ENCODE results near the gene CCDC89.

CCDC89 gene

DNA sequence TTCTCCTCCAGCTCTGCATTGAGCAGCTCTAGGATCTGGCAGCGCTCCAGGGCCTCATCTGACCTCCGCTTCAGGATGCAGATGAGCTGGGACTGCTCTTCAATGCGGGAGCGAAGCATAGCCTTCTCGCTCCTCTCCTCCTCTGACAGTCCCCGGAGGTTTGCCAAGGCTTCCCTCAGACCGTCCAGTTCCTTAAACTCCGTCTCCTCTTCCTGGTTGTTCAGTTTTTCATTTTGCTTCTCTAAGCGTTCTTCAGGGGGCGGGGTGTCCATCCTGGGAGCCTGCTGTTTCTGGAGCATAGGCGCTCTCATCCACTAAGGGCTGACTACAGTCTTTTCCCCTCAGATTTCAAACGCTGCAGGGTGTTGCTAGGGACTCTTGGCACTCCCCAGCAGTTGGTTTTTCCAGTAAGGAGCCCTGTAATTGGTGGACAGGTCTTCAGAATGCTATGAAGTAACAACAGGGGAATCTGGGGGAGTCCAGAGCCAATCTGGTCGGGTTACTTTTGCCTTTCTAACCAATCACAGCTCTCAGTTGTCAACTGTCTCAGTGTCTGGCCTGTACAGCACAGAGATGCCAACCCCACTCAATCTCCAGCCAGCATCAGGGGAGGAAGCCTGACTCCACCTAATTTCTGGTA lies at the start of gene CCDC89:
TSS of gene CCDC89 (minus strand) at position 376 of the 640 bp plus-strand sequence. CDS start at position 311, 65 bp downstream.
- DNase-seq (ENCODE audit: low read depth in 3 of 3), result no peak

DNA sequence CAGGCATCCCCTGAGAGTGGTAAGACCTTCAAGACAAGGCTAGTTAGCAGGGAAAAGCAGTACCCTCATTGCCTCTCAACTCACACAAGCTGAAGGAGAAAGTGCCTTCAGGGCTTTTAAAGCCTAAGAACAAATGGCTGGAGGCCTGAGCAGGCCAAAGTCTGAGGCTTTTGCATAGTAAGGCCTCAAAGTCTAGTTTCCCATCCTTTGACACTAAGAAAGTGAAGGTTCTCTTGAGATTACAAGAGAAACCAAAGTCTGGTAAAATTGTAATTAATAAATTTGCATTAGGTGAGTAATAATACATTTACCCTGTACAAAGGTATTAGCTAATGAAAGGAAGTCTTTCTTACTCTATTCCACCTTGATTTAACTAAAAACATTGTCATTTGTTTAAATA lies 47.0 kb upstream of the CCDC89 start:
- no peak for DNase-seq (ENCODE audit: low read depth in 3 of 3)

DNA sequence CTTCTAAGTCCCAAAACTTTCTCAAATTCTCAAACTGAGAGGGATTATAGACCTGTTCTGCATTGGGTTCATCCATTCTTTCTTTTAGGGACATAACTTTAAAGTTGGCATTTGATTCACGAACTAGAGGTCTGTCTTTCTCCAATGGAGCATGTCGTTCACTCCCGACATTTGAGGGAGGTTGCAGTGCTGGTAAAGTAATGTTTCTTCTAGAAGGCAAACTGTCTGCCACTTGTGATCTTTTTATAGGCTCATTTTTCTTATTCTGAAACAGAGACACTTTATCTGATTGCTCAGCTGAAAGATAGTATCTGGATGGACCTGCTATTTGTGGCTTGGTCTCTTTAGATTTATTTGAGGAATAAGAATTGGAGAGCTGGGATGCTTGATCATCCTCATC lies 40.4 kb upstream of the CCDC89 start:
- DNase-seq (ENCODE audit: low read depth in 3 of 3), result no peak

DNA sequence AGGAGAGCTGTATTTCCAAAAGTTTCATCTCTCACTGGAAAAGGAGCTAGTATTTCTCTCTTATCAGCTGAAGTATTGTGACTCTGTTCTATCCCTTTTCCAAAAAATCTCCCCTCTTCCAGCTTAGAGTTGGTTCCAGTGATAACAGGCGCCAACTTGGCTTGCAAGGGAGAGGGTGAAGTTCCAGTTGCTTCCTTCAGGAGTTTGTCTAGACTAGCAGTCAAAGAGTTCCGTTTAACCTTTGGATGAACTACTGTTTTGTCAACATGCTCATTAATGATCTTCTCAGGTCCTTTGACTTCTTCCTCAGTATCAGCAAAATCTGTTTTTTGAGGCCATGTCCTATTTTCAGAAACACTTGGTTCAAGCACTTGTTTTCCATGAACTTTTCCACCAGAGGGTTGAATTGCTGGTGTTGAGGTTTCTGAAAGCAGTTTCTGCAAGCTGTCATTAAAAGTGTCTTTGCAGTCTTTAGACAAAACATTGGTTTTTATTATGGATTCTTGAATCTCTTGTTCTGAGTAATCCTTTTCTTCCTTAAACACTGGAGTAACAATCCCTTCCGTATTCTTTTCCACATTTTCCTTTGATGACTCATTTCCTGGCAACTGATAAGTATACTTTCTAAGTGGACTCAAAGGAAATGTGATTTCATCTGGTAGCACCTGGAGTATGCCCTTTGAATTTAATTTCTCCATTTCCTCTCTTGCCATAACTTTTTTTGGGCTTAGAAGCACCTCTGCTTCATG lies 39.7 kb upstream of the CCDC89 start:
- no peak for DNase-seq (ENCODE audit: low read depth in 3 of 3)

DNA sequence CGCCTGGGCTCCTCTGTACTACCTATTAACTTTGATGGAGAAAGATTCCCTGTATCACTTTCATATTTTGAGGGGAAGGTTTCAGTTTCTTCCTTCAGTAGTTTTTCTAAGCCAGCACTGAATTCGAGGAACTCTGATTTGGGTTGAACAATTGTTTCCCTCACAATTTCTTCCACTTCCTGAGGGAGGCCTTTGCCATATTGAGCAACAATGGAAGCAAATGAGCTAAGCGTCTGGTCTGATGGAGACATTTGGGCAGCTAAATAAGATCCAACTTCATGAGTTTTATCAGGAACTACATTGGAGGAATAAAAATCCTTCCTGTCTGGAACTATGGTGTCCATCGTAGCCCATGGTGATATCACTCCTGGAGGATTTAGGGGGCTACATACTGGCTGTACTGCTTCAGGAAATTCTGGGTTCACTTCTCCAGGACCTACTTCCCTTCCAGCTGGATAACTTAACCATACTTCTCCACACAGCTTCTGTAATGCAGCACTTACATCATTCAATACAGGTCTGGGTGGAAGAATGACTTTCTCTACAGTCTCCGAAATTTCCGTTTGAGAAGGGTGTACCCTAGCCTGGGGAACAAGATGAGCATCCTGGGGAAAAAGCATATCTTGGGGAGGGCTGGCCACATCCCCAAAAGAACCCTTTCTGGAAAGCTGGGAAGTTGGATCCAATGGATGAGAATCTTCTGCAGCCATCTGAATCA lies 38.9 kb upstream of the CCDC89 start:
- DNase-seq (ENCODE audit: low read depth in 3 of 3), result no peak

DNA sequence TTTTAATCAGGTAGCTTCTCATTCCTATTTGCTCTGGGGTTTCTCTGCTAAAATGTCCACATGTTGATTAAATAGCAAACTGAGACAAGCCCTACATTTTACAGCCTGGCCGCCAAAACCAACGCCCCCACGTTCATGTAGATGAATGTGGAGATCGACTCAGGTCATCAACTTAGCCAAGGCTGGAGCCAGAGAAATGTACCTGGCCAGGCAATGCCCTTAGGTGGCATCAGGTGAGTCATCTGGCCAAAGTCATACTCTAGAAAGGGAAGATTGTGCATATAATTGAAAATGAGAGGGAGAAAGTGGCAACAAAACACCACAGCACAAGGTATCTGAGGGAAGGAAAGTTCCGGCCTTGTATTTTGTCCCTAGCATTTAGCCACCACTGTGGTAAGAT lies 37.1 kb upstream of the CCDC89 start:
- DNase-seq (ENCODE audit: low read depth in 3 of 3), result no peak

DNA sequence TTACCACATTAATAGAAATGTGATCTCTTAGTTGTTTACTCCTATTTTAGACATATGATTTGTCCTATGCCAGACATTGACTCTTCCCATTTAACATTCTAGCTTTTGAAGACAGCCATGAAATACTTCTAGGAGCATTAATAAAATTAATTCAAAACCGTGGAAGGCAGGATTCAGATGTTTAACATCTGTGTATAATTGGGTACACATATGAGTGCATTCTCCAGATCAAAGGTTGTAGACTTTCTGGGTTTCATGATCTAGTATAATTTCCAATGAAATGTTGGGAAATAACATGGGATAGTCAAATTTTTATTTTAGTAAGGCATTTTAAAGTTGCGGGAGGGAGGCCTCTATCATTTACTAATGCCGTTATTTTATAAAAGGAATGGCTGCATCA lies 35.2 kb upstream of the CCDC89 start:
- no peak for DNase-seq (ENCODE audit: low read depth in 3 of 3)

DNA sequence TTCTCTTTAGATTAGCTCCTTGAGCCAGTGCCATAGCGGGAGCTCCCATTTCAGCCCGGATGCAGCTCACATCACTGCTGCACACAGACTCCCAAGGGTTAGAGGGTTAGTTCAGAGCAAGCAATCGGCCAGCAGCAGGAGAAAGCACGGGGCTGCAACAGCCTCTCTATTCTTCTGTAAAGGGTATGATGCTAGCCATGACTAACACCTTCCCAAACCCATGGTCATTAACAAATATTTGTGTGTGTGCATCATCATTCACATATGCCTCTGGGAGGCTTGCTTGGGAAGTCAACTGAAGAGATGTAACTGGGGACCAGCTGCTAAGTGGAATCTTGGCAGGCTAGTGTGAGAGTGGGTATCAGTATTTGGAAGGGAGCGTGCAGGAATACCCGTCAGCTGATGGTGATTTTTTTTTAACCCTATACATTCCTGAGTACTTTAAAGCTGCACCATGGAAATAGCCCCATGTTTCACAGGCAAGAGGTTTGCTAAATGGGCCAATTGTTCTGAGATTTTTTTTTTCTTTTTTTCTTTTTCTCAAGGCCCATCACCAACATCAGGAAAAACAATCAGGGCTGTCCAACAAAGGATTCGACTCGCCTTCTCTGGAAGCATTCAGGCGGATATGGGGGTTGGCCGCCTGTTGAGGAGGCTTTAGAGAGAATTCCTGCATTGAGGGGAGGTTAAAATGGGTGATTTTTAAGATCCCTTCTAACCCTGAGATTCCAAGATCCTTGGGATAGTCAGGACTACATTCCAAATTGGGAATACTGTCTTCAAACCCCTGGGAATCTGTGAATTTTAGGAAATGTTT lies 33.2 kb upstream of the CCDC89 start:
- DNase-seq (ENCODE audit: low read depth in 3 of 3), result no peak

DNA sequence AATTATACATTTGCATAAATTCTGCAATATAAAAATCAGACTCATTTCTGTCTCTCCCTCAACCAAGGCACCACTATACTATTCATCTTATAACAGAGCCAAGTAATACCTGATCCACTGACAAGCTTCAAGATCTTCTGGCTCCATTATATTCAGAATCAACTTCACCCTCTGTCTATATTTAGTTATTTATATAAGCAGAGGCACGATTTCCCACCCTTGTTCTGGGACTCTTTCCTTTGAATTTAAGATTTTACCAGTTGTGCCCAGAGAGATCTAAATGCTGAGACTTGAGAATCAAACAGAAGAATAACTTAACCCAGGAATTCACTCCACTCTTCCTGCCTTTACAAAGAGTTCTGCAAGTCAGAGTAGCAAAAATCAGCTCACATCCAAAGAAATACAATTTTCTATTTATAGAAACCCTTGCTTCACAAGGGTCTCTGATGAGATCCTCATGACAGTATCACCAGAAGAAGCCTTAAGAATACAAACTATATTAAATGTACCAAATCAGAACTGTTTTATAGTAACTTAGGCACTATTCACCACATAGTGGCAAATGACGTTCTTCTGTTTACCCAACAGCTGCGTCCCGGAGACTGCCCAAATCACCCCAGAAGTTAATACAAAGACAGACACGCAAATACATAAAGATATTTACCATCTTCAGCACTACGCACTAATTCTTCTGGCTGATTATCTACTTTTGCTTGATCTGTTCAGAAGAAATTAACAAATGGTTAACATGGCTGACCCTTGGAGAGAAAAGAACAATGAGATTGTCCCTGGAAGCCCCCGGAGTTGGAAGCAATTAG lies 32.3 kb upstream of the CCDC89 start:
- no peak for DNase-seq (ENCODE audit: low read depth in 3 of 3)

DNA sequence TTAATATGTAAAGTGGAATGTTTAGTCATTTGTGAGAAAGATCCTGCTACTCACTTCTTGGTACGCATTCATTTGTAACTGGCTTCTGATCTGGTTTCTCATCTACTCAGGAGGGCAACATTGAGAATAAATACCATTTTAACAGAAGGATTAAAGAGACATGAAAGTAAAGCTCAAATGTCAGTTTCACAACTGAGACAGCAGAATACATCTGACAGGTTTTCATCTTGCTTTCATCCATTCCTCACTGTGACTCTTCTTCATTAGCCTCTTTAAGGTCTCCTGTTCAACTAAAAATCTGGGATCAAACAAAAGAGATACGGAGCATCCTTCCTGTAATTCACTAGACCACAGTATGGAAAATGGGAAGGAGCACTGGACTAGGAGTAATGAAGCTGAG lies 31.4 kb upstream of the CCDC89 start:
- DNase-seq (ENCODE audit: low read depth in 3 of 3), result no peak

DNA sequence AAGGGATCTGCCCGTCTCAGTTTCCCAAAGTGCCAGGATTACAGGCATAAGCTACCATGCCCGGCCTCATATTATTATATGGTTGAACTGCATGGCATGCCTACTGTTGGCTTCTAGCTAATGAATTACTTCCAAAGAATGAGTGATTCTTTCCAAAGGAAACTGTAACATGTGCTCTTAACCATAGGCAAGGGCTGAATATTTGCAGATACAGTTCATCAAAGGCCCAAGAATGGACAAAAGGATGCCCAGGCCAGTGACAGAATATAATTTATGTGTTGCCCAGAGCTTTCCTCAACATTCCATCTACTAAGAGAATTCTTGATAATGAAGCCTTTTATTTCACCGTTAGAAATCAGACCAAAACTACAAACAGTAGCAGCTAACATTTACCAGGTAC lies 27.0 kb upstream of the CCDC89 start:
- no peak for DNase-seq (ENCODE audit: low read depth in 3 of 3)

DNA sequence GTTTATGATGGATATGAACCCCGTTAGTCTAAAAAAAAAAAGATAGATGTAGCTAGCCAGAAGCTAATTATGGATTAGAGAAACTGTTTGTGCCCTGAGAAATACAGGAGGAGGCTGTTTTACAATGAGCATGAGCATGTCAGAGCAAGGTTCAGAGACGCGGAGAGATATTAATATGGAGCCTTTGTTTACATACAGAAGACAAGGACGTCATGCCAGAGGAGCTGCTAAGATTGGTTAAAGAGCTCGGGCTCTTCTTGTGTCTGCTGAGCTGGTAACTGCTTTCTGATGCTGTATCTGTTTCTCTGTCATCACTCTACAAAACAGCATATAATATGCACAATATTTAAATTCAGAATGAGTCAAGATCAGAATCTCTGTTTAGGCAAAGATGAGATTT lies 24.9 kb upstream of the CCDC89 start:
- DNase-seq (ENCODE audit: low read depth in 3 of 3), result no peak

DNA sequence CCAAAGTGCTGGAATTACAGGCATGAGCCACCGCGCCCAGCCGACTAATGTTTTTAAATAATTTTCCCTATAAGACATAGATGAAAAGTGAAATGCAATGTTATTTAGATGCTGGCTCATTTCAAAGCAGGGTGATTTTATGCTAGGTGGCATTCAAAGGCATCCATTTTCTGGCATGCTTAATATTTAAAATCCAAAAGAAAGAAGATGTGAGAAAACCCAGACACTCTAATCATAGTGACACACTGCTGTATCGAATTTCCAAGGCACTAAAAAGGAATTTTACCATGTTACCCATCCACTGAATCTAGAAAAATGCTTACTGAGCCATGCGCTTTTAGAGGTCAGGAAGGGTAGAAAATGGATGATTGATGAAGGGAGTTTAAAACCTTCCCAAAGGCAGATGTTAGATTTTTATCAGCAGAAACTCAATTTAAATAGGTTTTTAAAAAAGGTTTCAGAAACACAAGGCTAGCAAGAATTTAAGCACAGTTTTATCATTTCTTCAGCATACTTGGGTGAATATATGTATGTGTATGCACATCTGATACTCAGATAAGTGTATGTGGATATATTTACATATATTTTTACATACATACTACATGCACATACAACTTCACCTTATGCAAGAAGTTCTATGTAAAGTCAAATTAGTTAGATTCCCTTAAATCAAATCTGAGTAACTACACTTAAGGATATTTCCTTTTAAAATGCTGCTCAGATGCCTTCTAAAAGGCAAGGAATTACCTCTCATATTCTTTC lies 24.1 kb upstream of the CCDC89 start:
- DNase-seq (ENCODE audit: low read depth in 3 of 3), result no peak

DNA sequence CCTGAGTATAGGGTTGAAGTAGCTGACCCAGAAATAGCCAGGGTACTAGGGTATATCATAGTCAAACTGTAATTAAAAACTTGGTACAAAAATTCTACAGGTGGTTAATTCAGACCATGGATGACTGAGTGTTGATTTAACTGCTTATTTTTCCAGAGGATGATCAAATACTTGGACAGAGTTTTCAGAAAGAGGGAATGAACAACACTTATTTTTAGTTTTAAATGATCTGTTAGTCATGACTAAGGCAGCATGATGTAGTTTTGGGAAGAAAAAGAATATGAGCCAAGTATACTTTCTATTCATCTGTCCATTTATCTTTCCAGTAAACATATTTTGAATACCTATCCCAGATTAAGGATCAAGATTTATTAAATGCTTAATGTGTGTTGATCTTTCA lies 19.8 kb upstream of the CCDC89 start:
- no peak for DNase-seq (ENCODE audit: low read depth in 3 of 3)

DNA sequence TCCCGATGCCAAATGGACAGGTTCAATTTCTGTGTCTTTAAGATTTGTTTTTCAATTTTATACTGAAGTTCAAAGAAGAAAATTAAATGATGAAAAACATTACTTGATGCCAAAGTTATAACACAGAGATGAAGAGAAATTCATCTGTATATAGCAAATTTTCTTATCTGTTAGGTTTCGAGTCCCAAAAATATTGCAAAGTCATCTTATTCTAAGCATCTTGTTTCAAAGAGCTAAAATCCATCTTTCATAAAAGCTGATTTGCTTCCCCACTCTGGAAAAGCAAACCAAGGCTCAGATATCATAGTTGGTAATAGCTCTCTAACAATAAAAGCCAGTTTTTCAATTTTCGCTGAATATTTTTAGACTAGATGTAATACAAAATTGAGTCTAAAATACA lies 19.0 kb upstream of the CCDC89 start:
- DNase-seq (ENCODE audit: low read depth in 3 of 3), result no peak

DNA sequence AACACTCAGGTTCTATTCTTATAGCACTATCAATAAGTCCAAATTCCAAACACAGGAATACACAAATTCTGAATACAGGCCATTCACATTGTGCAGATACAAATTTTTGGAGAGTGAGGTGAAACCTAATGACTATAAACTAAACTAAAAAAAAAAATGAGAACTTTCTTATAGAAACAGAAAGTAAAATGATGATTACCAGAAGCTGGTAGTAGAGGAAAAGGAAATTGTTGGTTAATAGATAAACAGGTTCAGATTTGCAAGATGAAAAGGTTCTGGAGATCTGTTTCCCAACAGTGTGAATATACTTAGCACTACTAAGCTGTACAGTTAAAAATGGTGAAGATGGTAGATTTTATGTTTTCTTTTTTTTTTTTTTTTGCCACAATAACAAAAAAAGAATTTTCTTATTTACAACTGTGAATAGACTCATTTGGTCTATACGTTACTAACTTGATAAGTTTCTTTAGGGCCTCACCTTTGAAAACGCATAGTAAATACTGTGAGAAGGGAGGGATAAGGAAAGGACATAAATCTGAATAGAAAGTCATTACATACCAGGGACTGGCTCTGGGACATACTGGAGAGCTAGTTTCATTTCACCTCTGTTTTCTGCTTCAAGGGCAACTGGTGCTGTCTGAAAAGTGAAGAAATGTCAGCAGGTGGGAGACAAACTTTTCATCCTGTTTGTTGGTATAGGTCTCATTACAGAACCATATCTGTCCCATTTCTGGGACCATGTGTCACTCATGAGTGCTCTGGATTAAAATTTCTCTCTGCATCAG lies 14.2 kb upstream of the CCDC89 start:
- DNase-seq (ENCODE audit: low read depth in 3 of 3), result no peak

DNA sequence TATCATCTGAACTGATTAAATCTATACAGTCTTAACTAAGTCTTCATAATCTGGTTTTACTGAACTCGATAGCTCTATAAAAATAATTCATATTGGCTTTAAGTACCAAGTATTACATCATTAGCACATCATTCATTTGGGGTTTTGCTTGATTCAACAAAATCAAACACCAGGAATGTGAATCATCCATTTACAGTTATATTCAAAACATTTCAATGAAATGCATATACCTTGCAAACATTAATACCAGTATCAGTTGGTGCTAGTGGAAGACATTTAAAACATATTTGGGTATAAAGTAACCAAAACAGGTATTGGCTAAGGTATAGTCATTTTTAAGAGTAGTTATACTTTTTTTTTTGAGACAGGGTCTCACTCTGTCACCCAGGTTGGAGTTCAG lies 12.2 kb upstream of the CCDC89 start:
- no peak for DNase-seq (ENCODE audit: low read depth in 3 of 3)

DNA sequence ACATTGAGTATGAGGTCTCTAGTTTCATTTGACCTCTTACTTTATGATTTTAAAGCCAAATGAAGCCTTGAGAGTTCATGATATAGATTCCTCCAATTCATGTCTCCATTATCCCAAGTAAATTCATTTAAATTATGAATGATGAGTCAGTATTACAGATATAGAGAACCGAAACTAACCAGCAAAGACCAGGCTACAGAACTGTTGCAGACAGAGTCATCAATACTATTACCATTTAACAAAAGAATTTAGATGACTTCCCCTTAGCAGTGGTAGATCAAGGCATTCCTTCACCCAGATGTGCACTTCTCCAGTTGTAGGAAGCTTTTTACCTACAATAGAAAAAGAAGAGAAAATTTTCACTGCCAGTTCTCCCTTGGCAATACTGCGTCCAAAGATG lies 11.8 kb upstream of the CCDC89 start:
- no peak for DNase-seq (ENCODE audit: low read depth in 3 of 3)

DNA sequence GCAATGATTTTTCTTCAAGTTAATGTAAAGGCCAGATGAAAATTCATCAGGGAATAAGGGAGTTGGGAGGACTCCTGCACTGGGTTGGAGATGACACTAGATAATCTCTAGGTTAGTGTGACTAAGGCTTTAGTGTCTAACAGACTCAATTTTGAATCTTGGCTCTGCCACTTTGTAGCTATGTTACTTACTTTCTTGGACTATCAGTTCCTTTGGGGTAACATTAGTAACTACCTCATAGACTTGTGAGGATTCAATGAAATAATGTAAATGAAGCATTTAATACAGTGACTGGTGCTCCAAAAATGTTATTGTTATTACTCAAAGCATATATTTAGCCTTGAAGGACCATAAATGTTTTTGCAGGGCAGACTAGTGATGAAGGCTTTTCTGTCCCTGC lies 9.6 kb upstream of the CCDC89 start:
- DNase-seq (ENCODE audit: low read depth in 3 of 3), result no peak
